Hindlimb muscle (tissue), 1 donor: Measurements from ENCODE around the gene RAD51B. TPM values are rescaled to one million over a fixed set of nuclear protein-coding genes. Genes with fewer than 3 reads are reported as not detected.
A peak's percentile ranks its signal among the peaks of the same experiment; 100 is the strongest.
"Not testable (repeated sequence)": the region's sequence is repeated elsewhere in the genome, so short reads cannot be mapped to it uniquely, and the experiment has no call there.

Experiments used
- DNase-seq: peaks from one replicate; pipeline ENCODE4 v3.0.0-alpha.2; 2013
- polyA plus RNA-seq: library from polyadenylated mRNA; unstranded; fragments of 120-200 nt; gene quantifications from one replicate; pipeline ENCODE4 v1.2.1, GENCODE V29; 2013; ENCODE audit not compliant: insufficient read length

The RAD51B gene
- polyA plus RNA-seq, 1 donor, result 10.2 TPM

DNA sequence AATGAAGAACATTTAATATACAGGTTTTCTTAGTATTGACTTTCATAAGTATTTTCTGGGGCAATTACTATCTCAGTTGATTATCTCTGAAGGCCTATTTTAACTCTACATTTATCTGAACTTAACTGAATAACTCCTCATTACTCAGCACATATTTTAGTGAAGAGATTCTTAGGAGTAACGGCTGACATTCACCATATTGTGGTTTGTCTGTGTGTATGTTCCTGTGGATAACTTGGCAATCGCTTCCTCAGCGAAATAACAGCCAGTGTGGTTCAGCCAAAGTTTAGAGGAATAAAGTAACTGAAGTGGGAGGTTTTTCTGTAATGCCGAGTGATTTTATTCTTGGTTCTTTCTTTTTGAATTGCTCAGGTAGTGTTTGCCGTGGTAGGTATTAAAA lies 168.0 kb downstream of the RAD51B start:
- peak; percentile 88 for DNase-seq

DNA sequence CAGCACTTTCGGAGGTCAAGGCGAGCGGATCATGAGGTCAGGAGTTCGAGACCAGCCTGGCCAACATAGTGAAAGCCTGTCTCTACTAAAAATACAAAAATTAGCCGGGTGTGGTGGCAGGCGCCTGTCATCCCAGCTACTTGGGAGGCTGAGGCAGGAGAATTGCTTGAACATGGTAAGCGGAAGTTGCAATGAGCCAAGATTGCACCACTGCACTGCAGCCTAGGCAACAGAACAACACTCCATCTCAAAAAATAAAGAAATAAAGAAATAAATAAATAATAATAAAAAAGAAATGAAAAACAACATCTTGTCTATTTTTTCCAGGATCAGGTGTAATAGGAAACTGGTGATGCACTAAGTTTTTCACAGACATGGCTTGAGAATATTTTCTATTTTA lies 168.6 kb downstream of the RAD51B start:
- not testable (repeated sequence) for DNase-seq

DNA sequence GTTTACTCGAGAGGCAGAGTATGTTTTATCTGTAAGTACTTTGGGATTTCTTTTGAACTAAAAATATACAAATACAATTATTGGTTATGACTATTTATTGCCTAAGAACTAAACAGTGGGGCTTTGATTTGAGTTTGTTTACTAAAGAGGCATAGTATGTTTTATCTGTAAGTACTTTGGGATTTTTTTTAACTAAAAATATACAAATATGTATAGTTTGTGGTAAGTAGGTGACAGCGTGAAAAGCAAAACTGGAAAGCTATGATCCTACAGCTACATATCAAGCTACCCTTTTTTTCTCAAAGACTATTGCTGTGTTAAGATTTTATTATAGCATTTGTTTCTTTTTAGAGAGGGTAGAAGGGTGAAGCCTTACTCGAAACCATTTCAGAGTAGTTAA lies 171.0 kb downstream of the RAD51B start:
- DNase-seq, result no peak

DNA sequence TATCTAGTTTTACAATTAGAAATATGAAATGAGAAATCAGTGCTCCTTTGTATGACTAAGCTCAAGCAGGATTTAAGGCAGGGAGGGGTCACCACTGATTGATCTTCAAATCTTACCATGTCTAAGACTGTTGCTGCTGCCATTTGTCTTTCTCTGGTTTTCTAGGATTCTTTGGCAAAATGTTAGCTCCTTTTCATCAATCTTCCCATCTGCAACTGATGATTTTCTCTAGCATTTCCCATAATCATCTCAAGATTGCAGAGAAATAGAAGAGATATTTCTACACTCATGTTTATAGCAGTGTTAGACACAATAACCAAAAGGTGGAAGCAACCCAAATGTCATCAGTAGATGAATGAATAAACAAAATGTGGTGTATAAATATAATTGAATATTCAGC lies 175.0 kb downstream of the RAD51B start:
- no peak for DNase-seq

DNA sequence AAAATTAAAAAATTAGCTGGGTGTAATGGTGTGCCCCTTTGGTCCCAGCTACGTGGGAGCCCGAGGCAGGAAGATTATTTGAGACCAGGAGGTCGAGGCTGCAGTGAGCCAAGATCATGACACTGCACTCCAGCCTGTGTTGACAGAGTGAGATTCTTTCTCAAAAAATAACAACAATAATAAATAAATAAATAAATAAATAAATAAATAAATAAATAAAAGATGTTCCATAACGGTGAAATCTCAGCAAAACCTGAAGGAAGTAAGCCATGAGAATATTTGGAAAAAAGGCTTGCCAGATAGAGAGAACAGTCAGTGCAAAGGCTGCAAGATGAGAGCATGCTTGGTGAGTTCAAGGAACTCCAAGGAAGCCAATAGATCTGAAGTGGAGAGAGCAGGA lies 176.7 kb downstream of the RAD51B start:
- DNase-seq, result no peak

DNA sequence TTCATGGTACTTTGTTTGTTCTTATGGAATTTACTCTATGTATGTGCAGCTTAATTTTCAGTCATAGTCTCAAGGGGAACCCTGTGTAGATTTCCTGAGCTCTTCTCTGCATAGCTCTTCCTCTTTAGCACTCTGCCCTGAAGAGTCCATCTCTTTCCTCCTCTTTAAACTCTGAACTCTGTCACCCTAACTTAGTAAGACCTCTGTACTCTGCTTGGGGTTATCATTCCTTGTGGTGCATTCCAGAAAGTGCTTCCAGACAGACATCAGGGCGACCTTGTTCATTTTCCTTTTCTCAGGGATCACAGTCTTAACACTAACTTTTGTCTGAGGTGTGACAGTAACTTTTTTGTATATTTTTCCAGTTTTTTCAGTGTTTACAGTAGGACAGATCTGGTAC lies 179.3 kb downstream of the RAD51B start:
- no peak for DNase-seq

DNA sequence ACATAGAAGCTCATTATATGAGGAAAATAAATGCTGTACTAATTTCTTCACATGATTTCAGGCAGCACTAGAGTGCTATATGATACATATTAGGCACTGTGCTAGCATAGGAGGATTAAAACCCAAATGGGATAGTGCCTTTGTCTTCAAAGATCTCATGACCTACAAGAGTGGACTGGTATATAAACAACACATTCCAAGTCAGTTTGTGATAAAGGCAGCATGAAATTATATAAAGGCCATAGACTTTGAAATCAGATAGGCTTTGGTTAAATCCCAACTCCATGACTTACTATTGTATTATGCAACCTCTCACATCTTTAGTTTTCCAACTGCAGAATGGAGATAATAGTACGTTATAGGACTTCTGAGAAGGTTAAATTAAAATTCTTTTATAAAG lies 179.7 kb downstream of the RAD51B start:
- no peak for DNase-seq

DNA sequence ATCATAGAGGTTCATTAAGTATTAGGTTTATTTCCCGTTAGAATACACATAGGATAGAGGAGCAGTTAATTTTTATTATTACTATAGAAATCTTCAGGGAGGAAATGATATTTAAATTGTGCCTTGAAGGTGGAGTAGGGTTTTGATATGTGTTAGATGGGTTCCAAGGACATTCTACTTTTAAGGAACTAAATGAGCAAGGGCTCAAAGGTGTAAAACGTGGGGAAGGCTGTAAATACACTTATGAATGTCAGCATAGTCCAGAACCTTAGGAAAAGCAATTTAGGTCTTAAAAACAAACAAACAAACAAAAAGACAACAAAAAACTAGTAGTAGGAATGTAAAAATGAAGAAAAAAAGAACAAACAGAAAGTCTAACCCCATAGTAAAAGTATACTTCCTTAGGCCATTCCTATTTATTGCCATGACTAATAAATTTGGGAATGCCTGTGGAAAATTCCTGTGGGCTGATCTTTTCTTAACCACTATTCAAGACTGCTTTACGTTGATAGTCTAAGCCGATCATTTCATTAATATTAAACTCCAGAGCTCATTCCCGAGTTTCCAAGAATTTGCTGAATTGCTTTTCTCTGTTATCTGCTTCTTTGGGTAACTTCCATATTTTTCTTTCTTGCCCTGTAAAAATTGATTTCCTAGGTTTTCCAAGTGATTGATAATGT lies 180.3 kb downstream of the RAD51B start:
- DNase-seq, result peak; percentile 82

DNA sequence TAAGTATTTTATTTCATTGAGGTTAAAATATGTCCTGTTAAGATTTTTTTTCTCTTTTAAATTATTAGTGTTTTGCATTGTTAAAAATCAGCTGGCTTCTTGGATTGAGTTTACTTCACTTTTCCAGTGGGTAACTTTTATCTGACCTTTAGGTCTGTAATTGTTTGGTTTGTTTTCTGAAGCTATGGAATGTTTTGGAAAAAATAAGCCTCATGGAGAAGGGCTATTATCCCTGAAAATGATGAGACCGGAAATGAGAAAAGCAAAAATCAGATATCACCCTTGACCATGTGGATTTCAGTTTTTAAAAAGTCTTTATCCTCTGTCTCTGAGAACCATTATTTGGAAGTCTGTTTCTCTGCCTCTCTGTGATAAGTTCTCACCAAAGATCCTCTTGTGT lies 180.9 kb downstream of the RAD51B start:
- DNase-seq, result peak; percentile 43

DNA sequence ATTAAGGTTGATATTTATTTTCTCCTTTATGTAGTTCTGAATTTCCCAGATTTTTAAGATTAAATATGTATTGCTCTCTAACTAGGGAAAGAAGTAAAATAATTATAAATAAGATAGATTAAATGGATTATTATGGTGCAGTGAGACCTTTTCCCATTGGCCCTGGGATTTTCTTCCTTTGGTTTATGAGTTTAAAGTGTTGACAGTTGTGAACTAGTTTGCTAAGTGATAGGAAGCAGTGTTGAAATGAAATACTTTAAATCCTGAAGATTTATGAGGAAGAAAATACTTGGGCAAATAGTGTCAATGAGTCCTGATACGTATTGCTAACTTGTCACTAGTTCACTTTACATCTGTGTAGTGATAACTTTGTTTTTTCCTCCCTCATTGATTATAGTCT lies 188.9 kb downstream of the RAD51B start:
- no peak for DNase-seq

DNA sequence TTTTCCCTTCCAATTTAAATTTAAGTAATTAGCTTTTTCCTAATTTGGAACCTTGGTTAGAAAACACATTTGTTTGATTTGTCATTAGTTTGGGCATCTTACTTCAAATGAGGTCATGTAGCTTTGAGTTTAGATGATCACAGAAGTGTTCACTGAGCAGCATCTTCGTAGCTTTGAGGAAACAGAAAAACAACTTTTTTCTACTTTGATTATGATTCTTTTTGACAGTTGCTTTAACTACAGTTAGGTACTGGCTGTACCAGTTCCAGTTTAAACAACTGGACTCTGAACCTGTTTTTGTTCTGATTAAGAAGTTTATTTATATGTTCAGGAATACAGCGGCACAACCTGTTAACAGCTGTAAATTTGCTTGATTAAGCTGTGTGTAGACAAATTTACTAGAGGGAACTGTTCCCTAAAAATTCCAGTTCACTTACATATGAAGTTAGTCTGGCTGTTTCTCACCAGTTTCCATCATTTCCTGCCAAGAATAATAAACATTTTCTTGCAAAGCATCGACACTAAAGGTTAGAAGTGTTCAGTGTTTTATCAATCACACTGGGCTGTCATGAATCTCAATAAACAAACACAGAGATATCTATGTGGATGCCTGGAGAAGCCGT lies 191.9 kb downstream of the RAD51B start:
- DNase-seq, result peak; percentile 83

DNA sequence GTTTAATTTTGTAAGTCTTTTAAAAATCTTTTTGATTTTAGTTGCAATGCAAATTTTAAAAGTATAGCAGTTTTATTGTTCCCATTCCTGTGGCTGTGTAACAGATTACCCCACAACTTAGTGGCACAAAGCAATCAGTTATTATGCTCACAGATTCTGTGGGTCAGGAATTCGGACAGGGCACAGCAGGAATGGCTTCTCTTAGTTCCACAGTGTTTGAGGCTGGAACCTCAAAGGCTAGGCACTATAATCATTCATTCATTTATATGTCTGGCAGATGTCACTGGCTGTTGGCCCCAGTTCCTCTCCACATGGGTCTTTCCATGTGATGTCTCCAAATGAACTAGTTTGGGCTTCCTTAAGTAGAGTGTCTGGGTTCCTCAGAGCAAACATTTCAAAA lies 193.3 kb downstream of the RAD51B start:
- DNase-seq, result no peak

DNA sequence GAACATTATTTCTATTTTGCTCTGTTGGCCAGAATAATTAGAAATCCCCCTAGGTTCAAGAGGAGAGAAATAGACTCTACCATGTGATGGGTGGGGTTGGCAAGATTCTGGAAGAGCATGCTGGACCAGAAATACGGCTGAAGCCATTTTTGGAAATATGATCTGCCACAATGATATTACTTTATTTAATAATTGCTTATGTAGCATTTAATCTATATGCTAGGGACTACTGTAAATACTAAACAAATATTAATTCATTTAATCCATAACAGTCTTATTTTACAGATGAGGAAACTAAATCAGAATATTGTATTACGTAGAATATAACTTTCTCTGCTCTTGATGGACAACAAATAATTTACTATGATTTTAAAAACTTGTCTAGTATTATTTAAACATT lies 193.7 kb downstream of the RAD51B start:
- DNase-seq, result no peak

DNA sequence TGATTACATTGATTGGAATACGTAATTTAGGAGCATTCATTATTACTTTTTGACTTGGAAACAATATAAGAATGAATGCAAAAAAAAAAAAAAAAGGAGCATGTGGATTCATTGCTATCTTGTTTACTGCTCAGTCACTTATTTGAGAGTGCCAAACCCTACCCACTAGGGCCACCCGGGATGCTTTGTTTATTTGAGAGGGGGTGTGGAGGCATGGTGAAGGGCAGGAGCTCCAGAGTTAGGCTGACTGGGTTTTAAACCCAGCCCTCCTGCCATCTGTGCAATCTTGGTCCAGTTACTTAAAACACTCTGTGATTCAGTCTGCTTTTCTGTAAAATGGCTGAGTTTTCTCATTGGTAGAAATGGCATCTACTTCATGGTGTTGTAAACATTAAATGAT lies 195.2 kb downstream of the RAD51B start:
- DNase-seq, result no peak

DNA sequence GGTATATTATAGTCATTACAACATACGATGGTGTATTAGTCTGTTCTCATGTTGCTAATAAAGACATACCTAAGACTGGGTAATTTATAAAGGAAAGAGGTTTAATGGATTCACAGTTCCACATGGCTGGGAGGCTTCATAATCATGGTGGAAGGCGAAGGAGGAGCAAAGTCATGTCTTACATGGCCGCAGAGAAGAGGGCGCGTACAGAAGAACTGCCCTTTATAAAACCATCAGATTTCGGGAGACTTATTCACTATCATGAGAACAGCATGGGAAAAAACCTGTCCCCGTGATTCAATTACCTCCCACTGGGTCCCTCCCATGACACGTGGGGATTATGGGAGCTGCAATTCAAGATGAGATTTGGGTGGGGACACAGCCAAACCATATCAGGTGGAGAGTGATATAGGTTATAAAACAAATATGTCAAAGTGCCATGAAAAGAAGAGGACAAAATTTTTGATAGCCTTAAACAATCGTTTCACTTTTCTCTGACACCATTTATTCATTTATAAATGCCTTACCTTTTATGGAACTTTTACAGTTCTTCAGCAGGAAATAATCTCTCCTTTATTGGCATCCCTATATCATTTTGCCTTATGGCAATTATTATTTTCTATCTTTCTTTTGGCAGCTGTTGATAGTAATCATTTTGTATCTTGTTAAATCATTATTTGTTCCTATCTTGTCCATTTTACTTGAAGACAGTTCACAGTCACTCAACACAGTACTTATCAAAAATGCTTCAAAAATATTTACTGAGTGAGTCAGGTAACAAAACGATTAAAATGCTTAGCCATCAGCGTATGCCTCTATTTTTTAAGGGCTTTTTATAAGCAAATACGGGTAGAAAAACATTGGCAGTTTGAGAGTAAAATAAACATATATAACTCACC lies 196.0 kb downstream of the RAD51B start:
- DNase-seq, result no peak

DNA sequence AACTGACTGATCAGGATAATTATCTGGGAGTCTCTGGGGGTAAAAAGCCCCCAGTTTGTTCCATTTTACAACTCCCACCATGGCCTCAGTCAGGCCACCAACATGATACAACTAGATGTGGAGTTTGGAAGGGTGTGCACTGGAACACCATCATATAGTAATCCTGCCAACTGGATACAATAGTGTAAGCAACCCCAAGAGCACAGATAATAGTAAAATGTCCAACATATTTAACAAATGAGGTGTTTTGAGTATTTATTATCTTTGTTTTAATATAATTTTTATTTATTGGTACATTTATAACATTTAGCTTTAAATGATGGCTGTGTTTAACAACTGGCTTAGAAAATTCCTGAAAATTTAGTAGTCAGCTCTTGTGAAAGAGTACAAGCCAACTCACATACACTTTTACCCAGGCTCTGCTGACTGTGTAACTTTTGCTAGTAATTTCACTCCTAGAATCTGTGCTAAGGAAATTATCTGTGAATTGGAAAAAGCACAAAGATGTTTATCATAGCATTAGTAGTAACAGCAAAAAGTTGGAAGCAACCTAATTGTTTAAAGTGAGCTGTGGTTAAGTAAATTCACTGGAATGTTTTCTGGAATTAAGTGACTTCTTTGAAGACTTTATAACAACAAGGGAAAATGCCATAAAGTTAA lies 196.8 kb downstream of the RAD51B start:
- no peak for DNase-seq

DNA sequence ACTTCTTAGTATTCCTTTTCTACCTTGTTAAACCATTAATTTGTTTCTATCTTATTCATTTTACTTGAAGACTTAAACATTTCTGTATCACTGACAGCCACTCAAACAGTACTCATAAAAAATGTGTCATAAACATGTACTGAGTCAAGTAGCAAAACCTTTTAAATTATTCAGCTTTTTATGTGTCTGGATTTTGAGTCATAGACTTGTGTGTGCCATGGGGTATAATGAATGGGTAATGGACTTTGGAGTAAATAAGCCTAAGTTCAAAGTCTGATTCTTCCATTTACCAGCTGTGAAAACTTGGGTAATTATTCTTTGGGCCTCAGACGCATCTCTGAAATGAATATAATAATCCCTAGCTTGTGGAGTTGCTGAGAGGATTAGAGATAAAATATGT lies 199.0 kb downstream of the RAD51B start:
- DNase-seq, result no peak

DNA sequence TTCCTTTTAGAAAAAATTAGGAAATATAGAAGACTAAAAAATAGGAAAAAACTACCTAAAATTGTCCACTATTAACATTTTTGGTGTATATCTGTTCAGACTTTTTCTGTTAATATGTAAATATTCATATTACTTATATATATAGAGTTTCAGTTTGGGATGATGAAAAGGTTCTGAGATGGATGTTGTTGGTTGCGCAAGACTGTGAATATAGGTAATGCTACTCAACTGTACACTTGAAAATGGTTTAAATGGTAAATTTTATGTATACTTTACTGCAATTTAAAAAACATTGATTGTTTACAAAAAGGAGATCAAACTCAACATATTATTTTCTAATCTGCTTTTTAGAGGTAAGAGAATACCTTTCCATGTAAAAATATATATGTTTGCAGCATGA lies 200.9 kb downstream of the RAD51B start:
- DNase-seq, result no peak

DNA sequence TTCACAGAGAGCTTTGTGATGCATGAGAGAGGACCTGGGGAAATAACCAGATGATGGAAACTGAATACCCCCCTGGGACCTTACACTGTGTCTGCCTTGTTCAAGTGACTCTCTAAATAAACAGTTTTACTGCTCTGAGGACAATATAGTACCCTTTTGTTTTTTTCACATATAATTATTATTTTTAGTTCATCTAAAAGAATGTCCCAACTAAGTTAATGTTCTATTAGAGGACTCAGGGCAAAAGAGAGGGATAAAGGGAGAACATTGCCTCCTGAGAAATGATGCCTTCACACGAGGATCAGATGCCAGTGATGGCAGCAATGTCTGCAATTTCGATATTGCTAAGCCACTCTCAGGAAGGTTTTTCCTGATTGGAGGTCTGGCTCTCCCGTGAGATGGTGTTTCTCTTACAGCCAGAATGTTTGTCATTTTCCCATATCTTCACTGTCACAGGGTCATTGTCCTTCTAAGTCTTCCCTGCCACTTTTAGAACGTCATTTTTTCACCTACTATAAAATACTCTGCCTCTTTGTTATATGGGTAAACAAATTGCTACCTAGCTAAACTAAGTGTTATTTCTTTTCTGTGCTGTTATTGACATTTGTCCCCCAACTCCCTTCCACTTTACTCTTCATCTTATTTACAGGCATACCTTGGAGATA lies 201.6 kb downstream of the RAD51B start:
- no peak for DNase-seq

DNA sequence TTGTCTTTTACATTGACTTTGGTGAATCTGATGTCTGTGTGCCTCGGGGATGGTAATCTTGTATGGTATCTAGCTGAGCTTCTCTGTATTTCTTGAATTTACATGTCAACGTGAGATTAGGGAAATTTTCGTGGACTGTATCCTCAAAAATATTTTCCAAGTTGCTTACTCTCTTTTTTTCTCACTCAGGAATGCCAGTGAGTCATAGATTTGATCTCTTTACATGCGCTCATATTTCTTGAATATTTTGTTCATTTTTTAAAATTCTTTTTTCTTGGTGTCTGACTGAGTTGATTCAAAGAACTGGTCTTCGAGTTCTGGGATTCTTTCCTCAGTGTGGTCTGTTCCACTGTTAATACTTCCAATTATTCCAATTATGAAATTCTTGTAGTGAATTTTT lies 207.7 kb downstream of the RAD51B start:
- DNase-seq, result no peak

DNA sequence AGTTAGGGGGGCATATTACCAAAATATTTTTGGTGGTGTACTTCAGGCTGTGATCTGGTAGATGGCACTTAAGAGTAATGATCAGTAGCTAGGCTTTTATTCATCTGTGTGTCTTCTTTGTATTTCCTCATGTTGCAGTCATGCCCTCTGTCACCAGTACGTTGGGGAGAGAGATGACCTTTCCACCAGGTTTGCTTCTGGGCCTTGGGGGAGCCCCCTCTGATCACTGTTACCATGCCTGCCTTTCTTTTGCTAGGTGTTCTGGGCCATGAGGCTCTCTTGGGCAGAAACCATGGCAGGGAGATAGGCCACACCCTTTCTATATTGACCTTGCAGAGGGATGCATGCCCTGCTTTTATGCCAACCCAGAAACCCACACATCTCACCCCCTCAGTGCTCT lies 208.5 kb downstream of the RAD51B start:
- DNase-seq, result no peak

DNA sequence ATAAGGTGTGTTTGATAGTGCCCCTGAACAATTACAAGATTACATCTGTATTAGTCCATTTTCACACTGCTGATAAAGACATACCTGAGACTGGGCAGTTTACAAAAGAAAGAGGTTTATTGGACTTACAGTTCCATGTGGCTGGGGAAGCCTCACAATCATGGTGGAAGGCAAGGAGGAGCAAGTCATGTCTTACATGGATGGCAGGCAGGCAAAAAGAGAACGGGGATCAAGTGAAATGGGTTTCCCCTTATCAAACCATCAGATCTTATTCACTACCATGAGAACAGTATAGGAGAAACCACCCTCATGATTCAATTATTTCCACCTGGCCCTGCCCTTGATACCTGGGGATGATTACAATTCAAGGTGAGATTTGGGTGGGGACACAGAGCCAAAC lies 211.4 kb downstream of the RAD51B start:
- not testable (repeated sequence) for DNase-seq

DNA sequence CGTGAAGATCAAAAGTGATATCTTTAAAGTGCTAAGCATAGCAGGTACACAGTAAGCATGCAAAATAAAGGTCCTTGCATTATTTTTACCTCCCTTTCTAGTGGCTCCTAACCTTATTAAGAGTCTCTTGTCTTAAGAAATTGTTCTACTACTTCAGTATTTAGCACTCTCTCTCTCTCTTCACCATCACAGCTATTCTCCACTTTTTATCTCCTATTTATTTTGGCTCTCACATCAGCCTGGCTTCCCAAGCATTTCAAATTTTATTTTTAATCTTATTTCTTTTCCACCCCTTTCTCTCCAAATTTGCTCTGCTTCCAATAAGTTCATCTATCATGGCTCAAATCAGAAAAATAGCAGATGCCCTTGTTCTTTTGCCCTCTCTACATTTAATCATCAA lies 212.6 kb downstream of the RAD51B start:
- DNase-seq, result no peak
